Memory B cell (primary cell): ENCODE results near the gene MRPL21.

Experiments used
- ATAC-seq: fragments of 150-1000 bp; cut with Tn5 transposase; 2 replicates; pipeline ENCODE4 v1.10.0; 2021; ENCODE audit warnings: low read depth, mild to moderate bottlenecking, moderate library complexity
- DNase-seq, 2 donors: peaks; one replicate each; pipeline ENCODE4 v3.0.0; 2022; ENCODE audit warnings: low spot score in 2 of 2
- H3K27ac Mint-ChIP-seq: one replicate; pipeline ENCODE4 v1.8.0; 2022; ENCODE audit warnings: mild to moderate bottlenecking, moderate library complexity, mixed read lengths
- H3K27me3 Mint-ChIP-seq: one replicate; pipeline ENCODE4 v1.8.0; 2022; ENCODE audit warnings: mixed read lengths
- H3K36me3 Mint-ChIP-seq: one replicate; pipeline ENCODE4 v1.8.0; 2022; ENCODE audit warnings: mild to moderate bottlenecking, mixed read lengths
- H3K4me1 Mint-ChIP-seq: one replicate; pipeline ENCODE4 v1.8.0; 2022; ENCODE audit warnings: mixed read lengths
- H3K4me3 Mint-ChIP-seq: one replicate; pipeline ENCODE4 v1.8.0; 2022; ENCODE audit warnings: mild to moderate bottlenecking, moderate library complexity, mixed read lengths
- H3K9me3 Mint-ChIP-seq: one replicate; pipeline ENCODE4 v1.8.0; 2022; ENCODE audit warnings: mixed read lengths

Gene MRPL21

DNA sequence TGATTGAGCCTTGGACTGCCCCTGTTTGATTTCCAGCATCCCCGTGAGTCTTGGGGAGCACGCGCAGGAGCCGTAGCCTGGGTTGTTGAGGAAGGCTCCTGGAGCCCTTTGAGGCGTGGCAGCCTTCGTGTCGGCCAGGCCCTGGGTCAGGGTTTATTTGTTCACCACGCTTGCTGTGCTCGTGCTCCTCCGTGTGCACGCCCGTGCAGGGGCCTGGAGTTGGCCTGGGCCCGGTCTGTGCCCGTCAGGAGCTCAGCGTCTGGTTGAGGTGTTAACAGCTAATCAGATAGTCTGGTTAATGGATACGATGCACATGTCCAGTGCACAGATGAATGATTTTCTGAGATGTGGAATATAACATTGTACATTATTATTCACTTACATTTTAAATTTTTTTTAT is 8.1 kb upstream of the MRPL21 start:
- peaks cover 24% of the 10 kb centered on the region for H3K36me3 Mint-ChIP-seq
- no peak overlapping the region for H3K27ac Mint-ChIP-seq
- no peaks in the 10 kb centered on the region for H3K9me3 Mint-ChIP-seq
- no peak for DNase-seq
- H3K27me3 Mint-ChIP-seq = no peaks in the 10 kb centered on the region
- no peak for ATAC-seq
- H3K4me1 Mint-ChIP-seq = no peaks in the 10 kb centered on the region
- H3K4me3 Mint-ChIP-seq = no peak overlapping the region

DNA sequence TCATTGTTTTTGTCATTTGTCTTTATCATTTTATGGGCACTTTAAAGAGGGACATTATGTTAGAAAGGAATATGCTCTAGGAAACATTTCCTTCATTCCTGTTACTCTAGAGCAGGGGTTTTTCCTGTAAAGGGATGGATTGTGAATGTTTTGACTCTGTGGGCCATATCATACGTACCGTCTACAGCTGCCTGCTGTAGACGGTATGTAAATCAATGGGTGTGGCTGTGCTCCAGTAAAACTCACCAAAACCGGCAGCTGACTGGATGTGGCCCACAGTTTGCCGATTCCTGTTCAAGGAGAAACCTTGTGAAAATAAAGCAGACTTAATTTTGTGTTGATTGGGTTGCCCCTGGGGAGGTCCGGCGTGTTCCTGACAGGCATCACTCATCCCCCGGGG is 7.3 kb upstream of the MRPL21 start:
- ATAC-seq (no peak), DNase-seq (no peak)
- Mint-ChIP-seq H3K27me3 (no peaks in the 10 kb centered on the region), H3K9me3 (no peaks in the 10 kb centered on the region), H3K4me1 (no peaks in the 10 kb centered on the region), H3K27ac (no peak overlapping the region), H3K4me3 (no peak overlapping the region), H3K36me3 (peaks cover 17% of the 10 kb centered on the region)

DNA sequence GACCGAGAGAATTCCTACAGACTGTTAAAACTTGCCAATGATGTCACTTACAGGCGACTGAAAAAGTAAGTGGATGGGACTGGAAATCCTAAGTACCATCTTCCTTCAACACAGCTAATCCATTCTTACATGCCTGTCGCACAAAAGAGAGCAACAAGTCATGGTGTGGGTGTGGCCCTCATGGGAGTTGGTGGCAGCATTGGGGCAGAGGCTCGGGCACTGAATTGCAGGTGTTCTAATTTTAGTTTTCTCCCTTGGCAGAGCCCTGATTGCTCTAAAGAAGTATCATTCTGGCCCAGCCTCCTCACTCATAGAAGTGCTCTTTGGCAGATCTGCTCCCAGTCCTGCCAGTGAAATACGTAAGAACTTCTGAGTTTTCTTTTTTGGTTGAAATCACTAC is 4.6 kb upstream of the MRPL21 start:
- no peak overlapping the region for H3K27ac Mint-ChIP-seq
- DNase-seq (no peak), ATAC-seq (no peak)
- H3K9me3 Mint-ChIP-seq = no peaks in the 10 kb centered on the region
- peaks cover 17% of the 10 kb centered on the region for H3K4me1 Mint-ChIP-seq
- H3K27me3 Mint-ChIP-seq = no peaks in the 10 kb centered on the region
- H3K4me3 Mint-ChIP-seq = no peak overlapping the region
- peaks cover 15% of the 10 kb centered on the region for H3K36me3 Mint-ChIP-seq

DNA sequence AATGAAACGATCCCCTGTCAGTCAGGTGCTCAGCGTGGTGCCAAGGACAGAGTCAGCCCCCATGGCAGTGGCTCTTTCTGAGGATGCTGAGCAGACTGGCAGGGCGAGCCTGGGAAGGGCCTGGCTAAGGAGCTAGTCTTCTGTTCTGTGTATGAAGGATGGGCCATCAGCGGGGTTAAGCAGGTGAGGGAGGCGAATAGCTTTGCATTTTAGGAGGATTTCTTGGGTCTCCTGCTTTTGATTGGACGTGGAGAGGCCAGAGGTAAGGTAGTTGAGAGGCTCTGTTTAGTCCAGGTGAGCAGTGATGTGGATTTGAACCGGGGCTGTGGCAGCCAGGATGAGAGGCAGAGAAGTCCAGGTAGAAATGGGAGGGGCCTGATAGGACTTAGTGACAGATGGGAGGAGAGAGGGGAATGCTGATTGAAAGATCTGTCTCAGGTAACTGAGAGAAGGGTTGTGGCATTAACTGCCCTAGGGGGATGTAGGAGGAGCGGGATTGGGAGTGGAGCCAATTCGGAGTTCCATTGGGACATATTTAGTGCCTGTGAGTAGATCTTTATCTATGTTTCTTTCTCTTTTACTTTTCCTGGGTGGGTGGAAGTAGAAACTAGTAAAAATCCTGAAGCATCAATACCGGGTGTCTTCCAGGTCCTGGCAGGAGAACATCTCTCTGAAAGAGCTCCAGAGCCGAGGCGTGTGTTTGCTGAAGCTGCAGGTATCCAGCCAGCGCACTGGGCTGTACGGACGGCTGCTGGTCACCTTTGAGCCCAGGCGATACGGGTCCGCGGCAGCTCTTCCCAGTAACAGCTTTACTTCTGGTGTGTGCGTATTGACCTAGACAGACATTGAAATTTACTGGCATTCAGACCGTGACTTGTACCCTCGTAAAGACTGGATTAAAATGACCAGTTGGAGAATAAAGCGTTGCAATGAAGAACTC is 2.1 kb upstream of the MRPL21 start:
- no peak overlapping the region for H3K27ac Mint-ChIP-seq

DNA sequence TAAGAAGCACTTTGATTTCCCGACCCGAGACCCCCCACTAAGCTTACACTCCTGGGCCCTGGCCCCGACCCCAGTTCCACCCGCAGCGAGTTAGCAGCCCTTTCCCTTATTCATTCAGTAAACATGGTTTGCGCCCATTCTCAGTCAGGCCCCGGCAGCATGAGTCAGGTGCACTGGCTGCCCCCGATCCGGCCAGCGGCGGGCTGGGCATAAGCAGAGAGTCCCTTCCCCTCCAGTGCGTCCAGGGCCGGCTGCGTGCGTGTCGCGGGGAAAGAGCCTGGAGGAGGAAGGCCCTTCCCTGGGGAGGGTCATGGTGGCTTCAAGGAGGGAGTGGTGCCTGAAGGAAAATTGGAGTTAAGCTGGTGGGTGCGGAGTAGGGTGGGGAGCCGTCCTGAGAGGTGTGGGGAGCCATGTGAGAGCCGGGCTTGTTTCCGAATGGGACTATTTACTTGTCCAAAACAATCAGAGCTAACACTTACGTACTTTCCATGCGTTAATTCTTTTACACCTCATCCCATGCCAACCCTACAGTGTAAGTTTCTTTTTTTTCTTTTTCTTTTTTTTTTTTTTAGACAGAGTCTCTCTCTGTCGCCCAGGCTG is 716 bp upstream of the MRPL21 start:
- peak; percentile 10 to 28 for DNase-seq
- Mint-ChIP-seq H3K27ac (peak overlapping the region; percentile 98), H3K36me3 (peaks cover 12% of the 10 kb centered on the region), H3K4me3 (peak overlapping the region; percentile 99), H3K9me3 (no peaks in the 10 kb centered on the region), H3K27me3 (no peaks in the 10 kb centered on the region), H3K4me1 (peaks cover 34% of the 10 kb centered on the region)
- ATAC-seq = peak; percentile 20

More for the DNA sequence above, 2.1 kb upstream of the MRPL21 start:
- H3K4me3 Mint-ChIP-seq = peak overlapping the region; percentile 99
- H3K36me3 Mint-ChIP-seq = peaks cover 12% of the 10 kb centered on the region
- no peaks in the 10 kb centered on the region for H3K27me3 Mint-ChIP-seq
- no peak for ATAC-seq
- peaks cover 34% of the 10 kb centered on the region for H3K4me1 Mint-ChIP-seq
- no peaks in the 10 kb centered on the region for H3K9me3 Mint-ChIP-seq
- DNase-seq = no peak

DNA sequence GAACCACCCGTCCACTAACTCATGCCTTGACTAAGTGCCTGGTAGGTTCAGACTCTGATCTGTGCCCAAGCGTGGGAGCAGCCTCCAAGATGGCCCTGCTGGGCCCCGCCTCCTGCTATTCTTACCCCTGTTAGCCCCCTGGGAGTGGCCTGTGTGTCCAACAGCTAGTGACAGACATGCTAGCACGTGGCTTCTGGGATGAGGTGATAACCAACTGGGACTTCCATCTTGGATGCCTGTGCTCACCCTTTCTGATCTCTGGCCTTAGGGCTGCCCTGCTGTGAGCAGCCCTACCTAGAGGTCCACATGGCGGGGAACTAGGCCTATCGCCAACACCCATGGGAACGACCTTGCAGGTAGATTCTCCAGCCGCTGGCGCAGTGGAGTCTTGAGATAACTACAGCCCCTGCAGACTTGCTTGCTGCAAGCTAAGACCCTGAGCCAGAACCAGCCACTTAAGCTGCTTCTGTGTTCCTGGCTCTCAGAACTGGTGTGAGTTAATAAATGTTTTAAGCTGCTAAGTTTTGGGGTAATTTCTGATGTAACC is 2.7 kb downstream of the MRPL21 start:
- Mint-ChIP-seq H3K36me3 (peaks cover 12% of the 10 kb centered on the region), H3K4me1 (peaks cover 36% of the 10 kb centered on the region), H3K27ac (no peak overlapping the region), H3K9me3 (no peaks in the 10 kb centered on the region), H3K27me3 (no peaks in the 10 kb centered on the region), H3K4me3 (no peak overlapping the region)
- DNase-seq = no peak
- no peak for ATAC-seq

DNA sequence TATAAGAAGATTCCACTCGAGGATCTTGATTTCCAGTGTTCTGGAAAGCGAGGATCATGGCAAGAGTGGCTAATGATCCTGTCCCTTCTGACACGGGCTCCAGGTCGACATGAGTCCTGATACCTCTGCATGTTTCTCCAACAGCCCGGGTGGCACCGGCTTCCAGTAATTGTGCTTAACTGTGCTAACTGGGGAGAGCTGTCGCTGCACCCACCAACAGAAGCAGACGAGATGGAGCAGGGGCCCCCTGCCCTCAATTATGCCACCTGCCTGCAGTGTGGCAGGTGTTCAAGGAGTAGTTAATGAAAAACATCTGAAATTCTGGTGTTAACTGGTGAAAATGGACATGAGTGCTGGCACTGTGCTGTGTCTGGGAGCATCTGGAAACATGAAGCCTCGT is 6.2 kb downstream of the MRPL21 start:
- no peak for DNase-seq

DNA sequence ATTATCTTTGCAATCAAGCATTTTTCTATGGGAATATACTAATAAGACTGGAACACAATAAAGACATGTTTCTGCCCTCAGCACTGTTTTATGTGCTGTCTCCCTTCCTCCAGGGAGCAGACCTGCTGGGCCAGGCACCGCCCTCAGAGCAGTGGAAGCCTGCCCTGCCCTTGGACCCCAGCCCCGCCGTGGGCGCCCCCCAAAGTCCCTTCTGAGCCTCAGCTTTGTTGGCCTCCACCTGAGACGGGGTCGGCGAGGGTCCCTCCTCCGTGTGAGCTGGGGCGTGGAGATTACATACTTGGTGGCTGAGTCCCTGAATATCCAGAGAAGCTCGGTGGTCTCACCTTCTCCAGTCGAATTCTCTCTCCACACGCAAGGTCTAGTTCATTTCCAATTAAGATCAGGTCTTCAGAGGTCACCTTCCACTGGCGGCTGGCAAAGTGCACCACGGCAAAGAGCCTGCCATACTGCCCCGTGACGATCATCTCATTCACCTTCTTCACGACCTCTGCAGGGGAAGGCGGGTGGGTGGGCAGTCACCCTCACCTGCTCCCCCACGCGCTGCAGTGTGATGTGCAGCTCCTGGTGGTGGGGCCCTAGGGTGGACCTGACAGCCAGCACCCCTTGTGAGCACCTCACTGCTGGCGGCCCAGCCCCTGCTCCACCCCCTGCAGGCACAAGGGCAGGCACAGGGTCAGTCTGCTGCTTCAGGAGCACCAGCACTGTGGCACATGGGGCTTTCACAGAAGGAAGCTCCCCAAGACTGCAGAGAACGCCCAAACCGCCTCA is 7.3 kb downstream of the MRPL21 start:
- Mint-ChIP-seq H3K4me3 (no peak overlapping the region), H3K27me3 (no peaks in the 10 kb centered on the region), H3K36me3 (peaks cover 17% of the 10 kb centered on the region), H3K27ac (no peak overlapping the region), H3K9me3 (no peaks in the 10 kb centered on the region), H3K4me1 (peaks cover 2% of the 10 kb centered on the region)
- ATAC-seq (no peak), DNase-seq (no peak)

More for the DNA sequence above, 6.2 kb downstream of the MRPL21 start:
- H3K36me3 Mint-ChIP-seq = peaks cover 12% of the 10 kb centered on the region
- H3K27ac Mint-ChIP-seq = no peak overlapping the region
- H3K9me3 Mint-ChIP-seq = no peaks in the 10 kb centered on the region
- no peak for ATAC-seq
- no peaks in the 10 kb centered on the region for H3K27me3 Mint-ChIP-seq
- H3K4me3 Mint-ChIP-seq = no peak overlapping the region
- peaks cover 11% of the 10 kb centered on the region for H3K4me1 Mint-ChIP-seq

DNA sequence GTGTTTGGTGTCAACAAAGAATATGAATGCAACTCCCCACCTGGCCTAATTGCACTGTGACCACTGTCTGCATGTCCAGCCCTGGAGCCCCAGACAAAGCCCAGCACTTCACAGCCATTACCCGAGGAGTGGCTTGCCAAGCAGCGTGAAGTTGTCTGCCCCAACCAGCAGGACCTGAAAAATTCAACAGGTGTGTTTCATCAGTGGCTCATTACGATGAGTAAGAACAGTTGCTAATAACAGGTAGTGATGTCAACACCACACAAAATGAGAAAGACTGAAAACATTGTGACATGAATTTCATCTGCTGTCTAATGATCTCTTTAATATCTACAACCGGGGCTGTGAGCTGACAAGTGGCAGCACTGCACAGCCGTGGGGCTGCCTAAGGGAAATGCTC is 10.3 kb downstream of the MRPL21 start:
- no peak overlapping the region for H3K27ac Mint-ChIP-seq

DNA sequence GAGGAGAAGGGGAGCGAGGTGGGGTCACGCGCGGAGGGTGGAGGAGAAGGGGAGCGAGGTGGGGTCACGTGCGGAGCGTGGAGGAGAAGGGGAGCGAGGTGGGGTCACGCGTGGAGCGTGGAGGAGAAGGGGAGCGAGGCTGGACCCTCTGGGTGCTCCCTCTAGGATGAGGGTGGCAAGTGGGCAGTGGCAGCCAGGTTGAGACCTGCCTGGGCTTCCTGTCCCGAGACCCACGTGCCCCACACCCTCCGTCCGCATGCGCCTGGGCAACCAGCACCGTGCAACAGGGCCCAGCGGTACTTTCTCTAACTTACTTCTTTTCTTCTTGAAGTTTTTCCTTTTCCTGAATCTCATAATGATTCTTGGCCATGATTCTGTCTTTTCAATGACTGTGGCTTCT is 11.1 kb downstream of the MRPL21 start:
- no peak for DNase-seq
- H3K36me3 Mint-ChIP-seq = peaks cover 20% of the 10 kb centered on the region

More for the DNA sequence above, 10.3 kb downstream of the MRPL21 start:
- DNase-seq (no peak), ATAC-seq (no peak)
- H3K4me1 Mint-ChIP-seq = peaks cover under 1% of the 10 kb centered on the region
- no peak overlapping the region for H3K4me3 Mint-ChIP-seq
- no peaks in the 10 kb centered on the region for H3K27me3 Mint-ChIP-seq
- H3K36me3 Mint-ChIP-seq = peaks cover 20% of the 10 kb centered on the region
- H3K9me3 Mint-ChIP-seq = no peaks in the 10 kb centered on the region

DNA sequence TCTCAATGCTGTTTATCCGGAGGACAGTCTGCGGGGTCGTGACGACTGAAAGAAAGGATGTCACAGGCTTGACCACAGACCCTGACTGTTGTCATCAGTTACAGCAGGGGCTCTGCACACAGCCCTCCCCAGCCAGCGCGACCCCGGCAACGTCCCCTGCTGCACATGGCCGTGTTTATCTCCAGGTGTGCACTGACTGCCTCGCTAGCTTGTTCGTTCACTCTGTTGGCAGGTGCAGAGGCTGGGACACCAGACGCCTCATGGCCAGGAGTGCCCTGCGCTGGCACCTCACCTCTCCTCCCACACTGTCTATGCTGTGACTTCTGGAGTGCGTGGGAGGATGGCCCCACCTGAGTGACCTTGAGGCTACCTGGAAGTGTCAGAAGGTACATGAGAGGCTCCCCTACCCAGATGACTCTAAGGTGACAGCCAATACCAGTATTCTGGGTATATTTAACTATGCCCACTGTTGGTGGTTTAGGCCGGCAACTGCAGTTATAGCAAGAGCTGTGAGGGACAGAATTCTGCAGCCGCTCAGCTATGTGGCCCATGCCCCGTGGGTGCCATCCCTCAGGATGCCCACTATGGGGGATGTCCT is 12.2 kb downstream of the MRPL21 start:
- H3K4me3 Mint-ChIP-seq = no peak overlapping the region
- H3K4me1 Mint-ChIP-seq = no peaks in the 10 kb centered on the region
- no peaks in the 10 kb centered on the region for H3K9me3 Mint-ChIP-seq
- H3K27me3 Mint-ChIP-seq = no peaks in the 10 kb centered on the region
- ATAC-seq (no peak), DNase-seq (no peak)
- H3K27ac Mint-ChIP-seq = no peak overlapping the region
- H3K36me3 Mint-ChIP-seq = peaks cover 20% of the 10 kb centered on the region

More for the DNA sequence above, 11.1 kb downstream of the MRPL21 start:
- H3K27me3 Mint-ChIP-seq = no peaks in the 10 kb centered on the region
- H3K27ac Mint-ChIP-seq = no peak overlapping the region
- H3K9me3 Mint-ChIP-seq = no peaks in the 10 kb centered on the region
- no peak for ATAC-seq
- H3K4me3 Mint-ChIP-seq = no peak overlapping the region
- no peaks in the 10 kb centered on the region for H3K4me1 Mint-ChIP-seq

DNA sequence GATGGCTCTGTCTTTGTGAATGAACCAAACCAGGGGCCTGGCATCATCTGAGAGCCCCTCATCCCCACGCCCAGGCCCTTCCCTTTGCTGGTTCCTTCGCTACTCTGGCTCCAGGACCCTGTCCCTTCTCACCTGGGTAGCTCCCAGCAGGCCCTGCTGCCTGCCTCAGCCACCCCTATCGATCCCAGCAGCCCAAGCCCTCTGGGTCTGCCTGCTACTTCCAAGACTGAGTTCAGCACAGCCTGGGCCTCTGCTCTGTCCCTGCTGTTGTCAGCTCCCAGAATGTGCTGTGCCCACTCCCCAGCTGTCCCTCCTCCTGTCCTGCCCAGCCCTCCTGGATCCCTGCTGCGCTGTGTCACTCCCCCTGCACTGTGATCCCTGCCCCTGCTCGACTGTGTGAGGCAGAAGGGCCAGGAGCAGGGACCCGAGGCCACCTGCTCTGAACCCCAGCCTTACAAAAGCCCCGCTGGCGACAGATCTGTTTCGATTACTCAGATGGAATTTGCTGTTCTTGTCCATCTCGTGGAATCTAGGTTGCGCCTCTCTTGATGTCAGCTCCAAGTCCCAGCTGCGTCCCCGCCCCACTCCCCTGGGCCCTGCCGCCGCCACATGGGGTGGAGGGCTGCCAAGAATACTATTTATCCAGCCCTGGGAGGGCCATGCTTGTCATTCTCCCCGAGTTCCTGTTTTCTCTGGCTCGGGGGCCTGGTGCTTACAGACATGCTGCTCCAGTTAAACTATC is 13.0 kb downstream of the MRPL21 start:
- peaks cover 17% of the 10 kb centered on the region for H3K36me3 Mint-ChIP-seq
- H3K4me3 Mint-ChIP-seq = no peak overlapping the region
- ATAC-seq (no peak), DNase-seq (no peak)
- H3K27ac Mint-ChIP-seq = peak overlapping the region; percentile 70
- H3K4me1 Mint-ChIP-seq = no peaks in the 10 kb centered on the region
- H3K27me3 Mint-ChIP-seq = no peaks in the 10 kb centered on the region
- H3K9me3 Mint-ChIP-seq = no peaks in the 10 kb centered on the region

DNA sequence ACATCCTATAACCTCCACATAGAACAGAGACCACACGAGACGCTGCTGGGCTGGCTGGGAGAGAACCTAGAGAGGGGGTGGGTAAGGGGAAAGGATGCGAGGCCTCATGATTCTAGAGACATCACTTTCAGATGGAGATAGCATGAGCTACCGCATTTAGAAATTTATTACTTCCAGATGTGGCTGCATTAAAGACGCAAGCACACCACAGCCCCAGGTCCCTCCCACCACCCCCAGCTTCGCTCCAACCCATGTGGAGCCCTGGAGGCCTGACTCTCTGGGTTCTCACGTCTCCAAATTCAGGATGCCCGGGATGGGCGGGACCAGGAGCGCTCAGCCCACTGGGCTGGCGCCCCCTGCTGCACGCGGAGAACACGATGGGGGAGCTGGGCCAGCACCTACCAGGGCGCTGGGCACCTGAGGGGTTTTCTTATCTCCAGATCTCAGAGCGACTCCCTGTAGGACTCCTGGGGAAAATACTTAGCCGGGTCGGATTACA is 13.6 kb downstream of the MRPL21 start:
- H3K27me3 Mint-ChIP-seq = no peaks in the 10 kb centered on the region
- H3K4me1 Mint-ChIP-seq = no peaks in the 10 kb centered on the region
- H3K36me3 Mint-ChIP-seq = peaks cover 17% of the 10 kb centered on the region
- no peak for DNase-seq
- no peaks in the 10 kb centered on the region for H3K9me3 Mint-ChIP-seq
- H3K4me3 Mint-ChIP-seq = no peak overlapping the region
- no peak overlapping the region for H3K27ac Mint-ChIP-seq
- no peak for ATAC-seq
